ENCODE measurements around the gene CPEB1. TPM values are rescaled to one million over a fixed set of nuclear protein-coding genes. Genes with fewer than 3 reads are reported as not detected.
"Not testable (repeated sequence)": the region's sequence is repeated elsewhere in the genome, so short reads cannot be mapped to it uniquely, and the experiment has no call there.

The CPEB1 gene
- total RNA-seq, 1 donor, result not detected

DNA sequence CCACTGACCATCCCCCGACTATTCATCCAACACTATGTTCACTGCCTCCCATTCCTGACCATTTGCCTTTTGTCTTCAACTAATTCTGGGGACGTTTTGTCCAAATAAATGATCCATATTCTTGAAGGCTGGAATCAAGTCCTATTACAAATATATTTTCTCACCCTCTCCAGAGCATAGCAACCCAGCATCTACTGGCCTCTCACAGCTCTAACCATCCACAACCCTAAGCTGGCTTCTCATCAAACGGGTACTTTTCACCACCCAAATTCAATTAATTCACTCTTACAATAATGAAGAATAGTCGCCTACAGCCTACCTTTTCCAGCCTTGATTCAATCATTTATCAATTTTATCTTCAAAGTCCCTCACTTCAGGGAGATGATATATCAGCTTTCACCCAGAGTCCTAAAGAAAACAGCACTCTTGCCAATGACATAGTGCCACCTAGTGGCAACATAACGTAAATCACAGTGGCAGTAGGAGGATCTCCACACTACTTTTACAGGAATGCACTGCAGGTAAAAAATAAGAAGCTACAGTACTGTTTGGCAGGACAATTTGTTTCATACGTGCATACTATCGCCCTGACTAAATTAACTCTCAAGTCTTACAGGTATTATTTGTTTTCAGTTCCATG is 144.3 kb downstream of the CPEB1 start:
- H3K27me3 ChIP-seq (ENCODE audit: insufficient read depth, low read length); H3K4me1 ChIP-seq (ENCODE audit: insufficient read depth, low read length); H3K4me3 ChIP-seq (ENCODE audit: low read length); H3K9me3 ChIP-seq (ENCODE audit: low read depth, low read length): not testable (repeated sequence)

DNA sequence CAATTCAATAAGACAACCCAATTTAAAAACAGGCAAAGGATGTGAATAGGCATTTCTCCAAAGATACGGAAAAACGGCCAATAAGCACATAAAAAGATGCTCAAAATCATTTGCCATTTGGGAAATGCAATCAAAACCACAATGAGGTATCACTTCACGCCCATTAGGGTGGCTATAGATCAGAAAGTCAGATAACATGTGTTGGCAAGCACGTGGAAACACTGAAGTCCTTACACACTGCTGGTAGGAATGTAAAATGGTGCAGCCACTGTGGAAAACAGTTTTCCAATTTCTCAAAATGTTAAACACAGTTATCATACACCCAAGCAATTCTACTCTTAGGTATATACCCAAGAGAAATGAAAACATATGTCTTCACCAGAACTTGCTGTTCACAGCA is 146.4 kb downstream of the CPEB1 start:
- not testable (repeated sequence) for H3K27me3 ChIP-seq (ENCODE audit: insufficient read depth, low read length); H3K4me1 ChIP-seq (ENCODE audit: insufficient read depth, low read length); H3K4me3 ChIP-seq (ENCODE audit: low read length); H3K9me3 ChIP-seq (ENCODE audit: low read depth, low read length)

DNA sequence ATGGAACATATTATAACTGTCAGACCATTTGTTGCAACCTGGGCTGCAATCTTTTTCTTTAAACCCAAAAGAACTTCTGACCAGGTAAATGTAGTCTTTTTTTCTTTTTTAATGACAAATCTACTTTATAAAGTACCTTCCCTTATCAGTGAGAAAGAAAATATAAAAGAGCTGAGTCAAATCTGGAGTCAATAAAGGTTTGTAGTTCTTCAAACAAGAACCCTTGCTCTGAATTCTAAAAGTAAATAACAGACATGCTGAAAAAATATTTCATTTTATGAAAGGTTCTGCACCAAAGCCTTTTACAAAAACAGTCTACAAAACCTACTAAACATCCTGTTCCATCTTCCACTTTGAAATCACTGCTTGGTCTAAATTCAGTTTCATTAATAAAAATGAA is 149.2 kb downstream of the CPEB1 start:
- not testable (repeated sequence) for H3K27me3 ChIP-seq (ENCODE audit: insufficient read depth, low read length); H3K9me3 ChIP-seq (ENCODE audit: low read depth, low read length); H3K4me3 ChIP-seq (ENCODE audit: low read length); H3K4me1 ChIP-seq (ENCODE audit: insufficient read depth, low read length)

Other genes with a start within 250 kb of the CPEB1 start
- 1.7 TPM for gene GOLGA6L9, start 217.5 kb downstream of the CPEB1 start, total RNA-seq
- gene RPS17, start 106.9 kb downstream of the CPEB1 start, total RNA-seq, result 2,519 TPM
- gene AP3B2, start 62.5 kb upstream of the CPEB1 start, total RNA-seq, result 0.10 TPM
- gene FSD2, start 158.7 kb upstream of the CPEB1 start, total RNA-seq, result under 0.01 TPM
- 73.6 TPM for gene WHAMM, start 162.3 kb upstream of the CPEB1 start, total RNA-seq

All from mononuclear cell (primary cell).